C1 segment of cervical spinal cord (tissue), 14 donors: Measurements from ENCODE around the gene RASAL2.
"Not testable (repeated sequence)": the region's sequence is repeated elsewhere in the genome, so short reads cannot be mapped to it uniquely, and the experiment has no call there.

Source experiments
- DNase-seq, 14 donors: peaks; one replicate each; lab custom pipeline; 2025; lab: John Stamatoyannopoulos, UW

RASAL2 gene

DNA sequence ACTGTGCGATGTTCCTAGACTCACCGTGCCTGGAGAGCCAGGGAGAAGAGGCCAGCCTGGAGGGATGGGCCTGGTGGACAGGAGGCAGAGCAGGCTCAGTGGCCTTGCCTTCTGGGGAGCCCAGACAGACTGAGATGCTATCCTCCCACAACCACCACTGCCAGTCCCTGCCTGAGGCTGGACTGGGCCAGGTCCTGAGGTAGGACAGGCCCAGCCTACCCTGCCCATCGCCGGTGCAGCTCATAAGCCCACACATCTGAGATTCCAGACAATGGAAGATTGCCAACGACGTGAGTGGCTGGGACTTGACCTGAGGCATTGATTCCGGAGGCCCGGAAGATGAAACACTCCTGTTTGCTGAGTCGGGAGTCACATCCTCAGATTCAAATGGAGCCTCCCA is 397.1 kb downstream of the RASAL2 start:
- no peak for DNase-seq

DNA sequence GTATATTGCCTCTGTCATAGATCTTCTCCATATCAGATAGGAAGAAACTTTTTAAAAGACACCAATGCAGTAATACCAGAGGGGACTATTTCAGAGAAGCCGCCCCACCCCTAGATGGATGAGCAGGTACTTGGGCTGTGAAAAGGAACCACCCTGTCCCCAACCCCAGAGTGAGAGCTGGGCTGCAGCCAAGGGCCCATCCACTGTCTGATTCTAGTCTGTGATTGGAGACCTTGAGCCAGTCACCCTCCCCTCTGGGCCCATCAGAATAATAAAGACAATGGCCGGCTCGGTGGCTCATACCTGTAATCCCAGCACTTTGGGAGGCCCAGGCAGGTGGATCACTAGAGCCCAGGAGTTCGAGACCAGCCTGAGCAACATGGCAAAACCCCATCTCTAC is 397.8 kb downstream of the RASAL2 start:
- no peak for DNase-seq

DNA sequence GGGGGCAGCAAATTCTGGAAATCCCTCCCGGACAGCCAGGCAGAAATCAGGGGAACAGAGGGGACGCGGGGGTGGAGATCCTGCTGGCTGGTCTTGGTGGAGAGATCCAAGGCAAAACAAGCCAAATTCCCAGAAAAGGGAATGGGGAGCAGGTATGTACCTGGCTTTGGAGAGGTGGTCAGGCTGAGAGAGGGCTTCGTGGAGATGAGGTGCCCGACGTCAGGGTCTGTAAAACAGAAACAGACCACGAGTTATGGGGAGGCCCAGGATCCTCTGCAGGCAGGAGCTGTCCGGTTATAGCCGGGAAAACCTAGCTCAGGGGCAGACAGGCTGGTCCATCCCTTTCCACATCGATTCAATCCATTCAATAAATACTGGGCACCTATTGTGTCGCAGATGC is 398.4 kb downstream of the RASAL2 start:
- DNase-seq: no peak

DNA sequence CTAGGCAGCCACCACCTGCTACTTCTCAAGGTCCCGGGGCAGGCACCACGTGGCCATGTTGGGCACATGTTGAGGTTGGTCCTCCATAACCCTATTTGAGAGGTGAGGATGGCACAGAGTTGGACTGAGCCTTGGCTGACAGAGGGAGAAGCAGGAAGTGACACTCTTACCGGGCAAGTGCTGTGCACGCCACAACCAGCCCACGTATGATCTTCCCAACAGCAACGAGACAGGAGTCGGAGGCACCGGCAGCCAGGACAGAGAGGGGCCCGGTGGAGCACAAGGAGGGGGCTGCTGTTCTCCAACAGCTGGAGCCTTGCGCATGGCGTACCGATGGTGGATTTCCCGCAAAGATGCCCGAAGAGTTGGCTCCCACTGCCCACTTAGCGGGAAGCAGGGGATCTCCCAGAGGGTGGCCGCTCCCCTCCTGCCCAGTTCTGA is 399.4 kb downstream of the RASAL2 start:
- no peak for DNase-seq

DNA sequence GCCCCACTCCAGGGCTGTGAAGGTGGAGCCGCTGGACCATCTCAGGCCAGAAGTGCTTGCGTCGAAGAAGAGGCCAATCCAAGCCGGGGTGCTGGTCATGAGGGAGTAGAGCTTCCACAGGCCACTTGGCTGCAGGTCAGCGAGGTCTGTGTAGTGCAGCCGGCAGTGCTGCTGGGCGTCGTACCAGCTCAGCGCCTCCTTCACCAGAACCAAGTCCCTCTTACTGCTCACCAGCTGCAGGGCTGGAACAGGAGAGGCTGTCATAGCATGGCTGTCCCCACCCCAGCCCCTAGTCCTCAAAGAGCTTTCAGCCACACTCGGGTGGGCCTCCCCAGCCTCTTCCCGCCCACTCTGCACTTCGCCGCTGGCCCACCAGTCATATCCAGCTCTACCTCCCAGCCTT is 400.7 kb downstream of the RASAL2 start:
- no peak for DNase-seq

DNA sequence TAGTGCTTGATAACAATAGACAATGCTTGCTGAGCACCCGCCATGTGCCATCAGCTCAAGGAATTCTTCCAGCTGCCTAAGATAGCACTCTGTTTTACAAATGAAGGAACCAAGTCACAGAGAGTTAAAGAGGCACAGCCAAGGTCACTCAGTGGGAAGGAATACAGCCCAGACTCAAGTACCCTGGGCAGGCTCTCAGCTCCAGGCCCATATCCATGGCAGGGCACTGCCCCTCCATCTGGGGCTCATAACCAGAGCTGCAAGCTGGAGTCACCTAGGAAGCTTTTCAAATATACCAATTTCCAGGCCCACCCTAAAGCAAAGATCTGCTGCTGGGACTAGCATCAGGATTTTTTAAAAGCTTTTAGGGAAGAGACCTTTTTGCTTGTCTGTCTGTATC is 401.3 kb downstream of the RASAL2 start:
- no peak for DNase-seq

DNA sequence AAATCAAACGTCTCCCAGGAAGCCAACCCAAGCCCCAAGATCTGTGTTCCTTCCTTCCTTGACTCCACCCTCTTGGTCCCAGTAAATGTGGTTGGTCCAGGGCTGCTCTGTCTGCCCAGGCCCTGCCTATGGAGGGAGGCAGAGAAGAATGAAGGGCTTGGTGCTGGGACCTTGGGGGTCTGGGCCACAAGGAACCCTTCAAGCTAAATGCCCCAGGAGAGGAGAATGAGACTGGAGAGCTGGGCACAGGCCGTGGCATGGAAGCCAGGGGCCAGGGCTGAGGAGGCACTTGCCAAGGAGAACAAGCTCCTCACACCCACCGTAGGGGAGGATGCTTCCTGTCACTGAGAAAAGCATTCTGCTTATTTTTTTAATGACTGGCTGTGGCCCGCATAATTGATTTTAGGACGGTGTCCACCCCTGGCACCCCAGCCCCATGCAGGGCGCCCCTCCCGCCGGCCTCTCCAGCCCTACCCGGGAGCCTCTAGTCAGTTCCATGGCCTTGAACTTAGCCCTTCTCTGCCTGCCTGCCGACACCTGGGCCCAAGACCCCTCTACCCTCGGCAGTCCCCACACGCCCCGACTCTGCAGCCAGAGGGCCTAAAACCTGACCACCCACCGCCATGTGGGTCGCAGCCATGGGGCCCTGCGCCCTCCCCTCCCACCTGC is 402.0 kb downstream of the RASAL2 start:
- DNase-seq: no peak

DNA sequence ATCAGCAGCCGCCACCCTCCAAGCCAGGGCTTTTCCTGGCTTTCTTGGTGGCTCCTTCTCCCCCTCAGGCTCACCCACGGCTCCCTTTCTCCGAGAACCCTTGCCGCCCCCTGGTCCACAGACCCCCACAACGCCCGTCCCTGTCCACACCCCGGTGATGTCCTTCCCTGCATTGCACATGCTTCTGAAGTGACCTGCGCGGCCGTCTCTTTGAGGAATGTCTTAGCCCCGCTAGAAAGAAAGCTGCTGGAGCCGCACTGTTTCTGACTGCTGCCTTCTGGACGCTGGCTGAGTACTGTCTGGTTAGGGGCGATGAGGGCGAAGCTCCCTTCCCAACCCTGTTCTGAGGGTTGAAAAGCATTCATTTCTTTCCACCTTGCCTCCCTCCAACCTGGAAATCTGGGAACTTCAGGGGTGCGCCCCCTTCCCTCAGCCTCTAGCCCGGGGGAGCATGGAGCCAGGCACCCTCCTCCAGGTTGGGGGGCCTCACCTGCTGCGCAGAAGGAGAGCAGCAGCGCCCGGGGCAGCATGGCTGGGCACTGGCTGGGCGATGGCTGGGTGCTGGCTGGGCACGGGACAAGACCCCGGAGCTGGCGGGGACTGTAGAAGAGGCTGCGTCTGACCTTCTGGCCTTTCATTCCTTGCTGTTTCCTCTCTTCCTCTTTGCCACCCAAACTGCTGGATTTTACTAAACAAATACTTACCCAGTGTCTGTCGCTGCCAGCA is 402.7 kb downstream of the RASAL2 start, which contains the start of gene CLEC20A:
TSS of gene CLEC20A (minus strand) at position 555 of the 726 bp plus-strand sequence. CDS start at position 530, 25 bp downstream.
- DNase-seq: no peak

DNA sequence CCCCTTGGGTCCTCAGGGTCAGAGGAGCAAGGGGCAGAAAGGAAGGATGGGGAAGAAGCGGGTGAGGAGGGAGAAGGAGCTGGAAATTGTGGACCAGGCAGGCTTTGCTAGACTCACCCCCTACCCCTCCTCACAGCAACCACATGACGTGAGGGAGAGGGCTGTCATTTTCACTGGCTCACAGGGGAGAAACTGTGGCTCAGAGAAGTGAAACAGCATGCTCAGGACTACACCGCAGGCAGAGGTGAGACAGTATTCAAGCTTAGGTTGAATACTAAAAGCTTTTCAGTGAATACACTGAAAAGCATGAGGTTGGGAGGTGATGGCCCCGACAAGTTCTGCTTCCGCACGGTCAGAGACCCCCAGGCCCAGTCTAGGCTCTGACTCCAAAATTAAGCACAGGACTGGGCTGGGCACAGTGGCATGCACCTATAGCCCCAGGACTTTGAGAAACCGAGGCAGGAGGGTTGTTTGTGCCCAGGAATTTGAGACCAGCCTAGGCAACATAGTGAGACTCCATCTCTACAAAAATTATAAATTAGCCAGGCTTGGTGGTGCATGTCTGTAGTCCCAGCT is 404.1 kb downstream of the RASAL2 start:
- no peak for DNase-seq

- DNase-seq: no peak
Observed at GRCh38 chr1:178498896-178499675, 405.2 kb downstream of the RASAL2 start.

- no peak for DNase-seq
Observed at GRCh38 chr1:178500091-178500770, 406.3 kb downstream of the RASAL2 start.

DNA sequence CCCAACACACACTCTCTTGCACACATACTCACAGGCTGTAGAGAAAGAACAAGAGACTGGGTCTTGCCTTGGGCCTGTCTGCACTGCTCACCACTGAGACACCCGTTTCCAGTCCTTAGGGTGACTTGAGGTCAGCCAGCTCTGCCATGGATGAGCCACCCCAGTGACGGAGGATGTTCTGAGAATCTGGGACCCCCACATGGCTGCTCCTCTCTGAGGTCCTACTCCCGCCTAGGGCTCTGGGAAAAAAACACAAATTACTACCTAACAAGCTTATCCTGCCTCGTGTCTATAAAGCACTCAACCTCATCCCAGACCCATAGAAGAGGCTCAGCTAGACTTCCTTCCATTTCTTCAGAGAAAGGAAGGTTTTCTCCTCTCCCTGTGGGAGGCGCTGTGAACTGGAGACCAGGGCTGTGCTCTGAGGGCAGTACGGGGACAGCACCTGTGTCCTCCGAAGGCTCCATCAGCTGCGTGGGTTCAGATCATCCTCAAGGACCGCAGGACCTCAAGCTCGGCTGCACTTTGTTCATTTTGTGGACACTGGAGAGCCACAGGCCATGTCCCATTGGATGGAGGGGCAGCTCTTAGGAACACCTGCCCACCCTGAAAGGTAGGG is 407.1 kb downstream of the RASAL2 start:
- no peak for DNase-seq

DNA sequence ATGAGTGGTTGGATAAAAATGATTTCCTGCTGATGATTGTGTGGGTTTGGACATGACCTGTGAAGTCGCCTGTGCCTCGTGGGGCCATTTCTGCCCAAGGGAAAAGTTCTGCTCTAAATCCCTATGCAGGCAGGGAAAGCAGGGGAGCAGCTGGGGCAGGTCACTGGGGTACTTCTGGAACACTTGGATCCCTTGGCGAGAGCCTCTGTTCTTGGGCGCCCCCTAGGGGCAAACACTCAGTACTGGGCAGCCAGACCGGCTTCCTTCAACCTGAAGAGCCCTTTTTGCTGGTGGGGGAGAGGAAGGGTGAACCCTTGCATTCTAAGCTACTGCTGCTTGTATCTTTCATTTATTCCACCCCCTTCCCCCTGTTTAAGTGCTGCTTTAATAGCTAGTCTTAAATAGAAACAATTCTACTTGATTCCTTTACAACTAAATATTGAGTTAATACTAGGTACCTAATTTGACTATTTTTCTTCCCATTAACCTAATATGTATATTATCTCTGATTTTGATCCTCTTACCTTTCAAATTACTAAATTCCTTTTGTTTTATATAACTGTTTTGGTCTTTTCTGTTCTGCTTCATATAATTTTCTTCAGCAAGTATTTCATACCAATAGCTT is 407.9 kb downstream of the RASAL2 start:
- DNase-seq: peak in 10 of 14 donors; percentile 2 to 62 (median 22)

DNA sequence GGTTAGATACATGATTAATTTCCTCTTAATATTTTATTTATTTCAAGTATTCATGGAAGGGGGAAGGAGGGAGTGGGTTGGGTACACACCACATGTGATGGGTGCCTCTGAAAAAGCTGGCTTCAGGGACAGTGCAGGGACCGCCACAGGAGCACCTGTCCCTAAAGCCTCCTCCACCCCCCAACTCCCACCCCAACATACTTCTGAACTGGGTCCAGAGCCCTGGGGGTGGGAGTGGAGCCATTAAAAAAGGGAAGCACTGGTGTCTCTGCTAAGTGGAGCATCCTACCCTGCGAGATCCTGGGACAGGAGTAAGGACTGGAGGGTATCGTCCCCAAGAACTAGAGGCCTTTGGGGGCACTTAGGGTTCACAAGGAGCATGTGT is 408.4 kb downstream of the RASAL2 start:
- DNase-seq: no peak

GRCh38 chr1:178502856-178503255 is 409.0 kb downstream of the RASAL2 start:
- no peak for DNase-seq

- not testable (repeated sequence) for DNase-seq
Observed at GRCh38 chr1:178503316-178503715, 409.4 kb downstream of the RASAL2 start.

- no peak for DNase-seq
Observed at GRCh38 chr1:178503849-178504248, 409.9 kb downstream of the RASAL2 start.

- DNase-seq: no peak
Observed at GRCh38 chr1:178504286-178504685, 410.4 kb downstream of the RASAL2 start.

GRCh38 chr1:178506177-178506576 is 412.3 kb downstream of the RASAL2 start:
- DNase-seq: peak in 1 of 14 donors; percentile 13

DNA sequence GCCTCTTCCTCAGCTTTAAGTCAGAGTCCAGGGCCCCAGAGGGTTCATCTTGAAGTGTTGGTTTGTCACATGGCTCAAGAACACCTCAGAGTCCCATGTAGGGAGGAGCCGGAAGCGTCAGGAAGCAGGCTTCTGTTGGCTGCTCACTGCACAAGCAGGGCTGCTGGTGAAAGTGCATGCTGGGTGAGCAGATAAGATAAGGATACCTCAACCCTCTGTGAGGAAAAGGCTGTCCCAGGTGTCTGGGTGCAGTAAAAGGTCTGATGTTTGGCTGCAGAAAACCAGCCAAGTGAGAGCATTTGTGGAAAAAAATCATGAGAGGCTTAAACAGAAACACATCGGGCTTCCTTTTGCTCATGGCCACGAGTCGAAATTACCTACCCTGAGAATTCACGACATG is 412.8 kb downstream of the RASAL2 start:
- no peak for DNase-seq
